Body of pancreas (tissue), 4 donors: ENCODE data around the gene DKK3. TPM values are rescaled to one million over a fixed set of nuclear protein-coding genes. Genes with fewer than 3 reads are reported as not detected.

Source experiments
- ATAC-seq: fragments of 150-250 bp; one replicate; pipeline ENCODE4 v1.9.1; 2016
- DNase-seq, 4 donors: peaks; one replicate each; pipeline ENCODE4 v3.0.0-alpha.2; 2019
- H3K27ac ChIP-seq, 4 donors: fragments of 200-600 bp; sonication (generic); 1 replicate in 3 of 4; 2 replicates in 1 of 4; pipeline versions ENCODE4 v1.5.1 to v1.6.1; 2016 to 2019; ENCODE audit warnings: mild to moderate bottlenecking in 1 of 4, mixed read lengths in 1 of 4, moderate library complexity in 1 of 4
- H3K27me3 ChIP-seq, 2 donors: fragments of 200-600 bp; sonication (generic); one replicate each; pipeline ENCODE4 v1.6.0; 2016; ENCODE audit warnings: mild to moderate bottlenecking in 1 of 2
- H3K36me3 ChIP-seq, 2 donors: fragments of 200-600 bp; sonication (generic); replicated peaks in 1 of 2; 2 replicates each; pipeline ENCODE4 v1.5.1; 2016; ENCODE audit warnings: low read depth in 2 of 2; ENCODE audit not compliant: insufficient read depth in 1 of 2
- H3K4me1 ChIP-seq: fragments of 200-600 bp; sonication (generic); one replicate; pipeline ENCODE4 v1.6.0; 2016
- H3K4me3 ChIP-seq, 2 donors: fragments of 200-600 bp; sonication (generic); 1 replicate in 1 of 2; 2 replicates in 1 of 2; pipeline ENCODE4 v1.5.1; 2016 to 2019
- H3K9me3 ChIP-seq, 3 donors: fragments of 200-600 bp; sonication (generic); 1 replicate in 2 of 3; 2 replicates in 1 of 3; pipeline ENCODE4 v1.5.1; 2016
- POLR2A ChIP-seq, 3 donors: fragments of 450-650 bp; IDR thresholded peaks; one replicate each; pipeline ENCODE4 v1.6.1; 2016; ENCODE audit warnings: antibody characterized with exemption in 3 of 3, mild to moderate bottlenecking in 2 of 3
- WGBS, 2 donors: methylation state at CpG; one replicate each; pipeline ENCODE4 v1.1.5; 2017; 5-methylcytosine and 5-hydroxymethylcytosine counted together
- intact Hi-C: fragments of 100-400 bp; cut with DNase I; formaldehyde crosslinking; loops from one replicate; pipeline ENCODE4 v1.15.1; 2023
- total RNA-seq, 2 donors: library from RNA; depleted of rRNA; stranded (reverse); fragments of >200 nt; gene quantifications; one replicate each; pipeline ENCODE4 v1.1.0, GENCODE V29; 2016
- TF ChIP-seq, protein P1 (sequence below), 7 experiments: fragments of 450-650 bp in 4 of 7; fragments of 200-600 bp in 3 of 7; sonication (generic) in 3 of 7; IDR thresholded peaks; one replicate each; pipeline ENCODE4 v1.5.1; 2016 to 2019; ENCODE audit warnings: antibody characterized with exemption in 7 of 7

The DKK3 gene
- total RNA-seq, 2 donors from 2014 or later = 14.5 to 25.9 TPM

DNA sequence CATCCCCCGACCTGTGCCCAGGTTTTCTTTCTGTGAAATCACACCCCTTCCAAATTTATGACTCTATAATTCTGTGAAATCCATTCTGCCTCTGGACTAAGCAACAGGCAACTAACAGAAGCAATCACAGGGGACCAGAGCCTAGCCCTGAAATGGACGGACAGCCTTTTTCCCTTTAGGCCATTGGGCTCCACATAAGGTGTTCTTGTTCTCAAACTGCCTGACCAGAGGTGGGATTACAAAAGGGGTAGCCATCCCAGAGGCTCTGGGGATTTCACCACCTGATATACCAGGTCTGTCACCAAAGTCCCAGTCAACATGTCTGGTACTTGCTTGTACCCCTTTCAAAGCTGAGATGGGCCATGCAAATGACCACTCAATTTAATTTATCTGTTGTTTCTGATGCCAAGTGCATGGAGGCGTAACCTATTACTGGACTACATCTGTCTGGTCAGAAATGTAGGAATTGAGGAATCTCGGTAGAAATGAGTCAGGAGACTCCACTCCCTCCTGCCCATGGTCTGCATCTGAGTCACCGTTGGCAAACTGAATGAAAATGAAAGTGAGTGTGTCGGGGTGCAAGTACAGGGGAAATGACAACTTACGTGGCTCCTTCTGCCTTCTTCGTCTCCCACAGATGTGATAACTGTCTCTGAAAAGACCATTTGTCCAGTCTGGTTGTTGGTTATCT is 10.2 kb downstream of the DKK3 start:
- no peaks in the 10 kb centered on the region for H3K36me3 ChIP-seq
- peaks cover 5% of the 10 kb centered on the region for H3K4me1 ChIP-seq
- intact Hi-C loops = no loop called here
- WGBS, 2 donors = 61 to 69% methylated on average over 8 of the region's 8 CpGs
- ATAC-seq (no peak), DNase-seq (no peak)
- no peaks in the 10 kb centered on the region for H3K9me3 ChIP-seq
- no peaks in the 10 kb centered on the region for H3K27me3 ChIP-seq
- TF ChIP-seq POLR2A (IDR thresholded peaks at IDR 0.05) = no peak
- TF ChIP-seq, protein P1, sequence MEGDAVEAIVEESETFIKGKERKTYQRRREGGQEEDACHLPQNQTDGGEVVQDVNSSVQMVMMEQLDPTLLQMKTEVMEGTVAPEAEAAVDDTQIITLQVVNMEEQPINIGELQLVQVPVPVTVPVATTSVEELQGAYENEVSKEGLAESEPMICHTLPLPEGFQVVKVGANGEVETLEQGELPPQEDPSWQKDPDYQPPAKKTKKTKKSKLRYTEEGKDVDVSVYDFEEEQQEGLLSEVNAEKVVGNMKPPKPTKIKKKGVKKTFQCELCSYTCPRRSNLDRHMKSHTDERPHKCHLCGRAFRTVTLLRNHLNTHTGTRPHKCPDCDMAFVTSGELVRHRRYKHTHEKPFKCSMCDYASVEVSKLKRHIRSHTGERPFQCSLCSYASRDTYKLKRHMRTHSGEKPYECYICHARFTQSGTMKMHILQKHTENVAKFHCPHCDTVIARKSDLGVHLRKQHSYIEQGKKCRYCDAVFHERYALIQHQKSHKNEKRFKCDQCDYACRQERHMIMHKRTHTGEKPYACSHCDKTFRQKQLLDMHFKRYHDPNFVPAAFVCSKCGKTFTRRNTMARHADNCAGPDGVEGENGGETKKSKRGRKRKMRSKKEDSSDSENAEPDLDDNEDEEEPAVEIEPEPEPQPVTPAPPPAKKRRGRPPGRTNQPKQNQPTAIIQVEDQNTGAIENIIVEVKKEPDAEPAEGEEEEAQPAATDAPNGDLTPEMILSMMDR (IDR thresholded peaks at IDR 0.05) = no peak
- no peak overlapping the region for H3K4me3 ChIP-seq
- no peak overlapping the region for H3K27ac ChIP-seq

DNA sequence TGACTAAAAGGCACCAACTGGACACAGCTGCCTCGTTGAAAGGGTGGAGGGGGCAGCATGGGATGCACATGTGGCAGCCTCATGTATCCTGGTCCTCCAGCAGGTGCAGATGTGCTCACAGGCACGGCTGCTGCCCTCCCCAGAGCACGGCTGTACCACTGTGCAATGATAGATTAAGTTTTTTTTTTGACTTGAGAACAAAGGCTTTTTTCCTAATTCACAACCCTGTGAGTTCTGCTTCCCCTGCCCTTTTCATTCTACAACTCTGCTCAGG is 11.4 kb downstream of the DKK3 start:
- no peaks in the 10 kb centered on the region for H3K27me3 ChIP-seq
- no peaks in the 10 kb centered on the region for H3K9me3 ChIP-seq
- no peaks in the 10 kb centered on the region for H3K36me3 ChIP-seq
- no peak for ATAC-seq
- TF ChIP-seq, protein P1 (IDR thresholded peaks at IDR 0.05) = no peak
- no peak for TF ChIP-seq POLR2A (IDR thresholded peaks at IDR 0.05)
- intact Hi-C loops = no loop called here
- peaks cover 5% of the 10 kb centered on the region for H3K4me1 ChIP-seq
- no peak overlapping the region for H3K27ac ChIP-seq
- no peak for DNase-seq
- no peak overlapping the region for H3K4me3 ChIP-seq
- 53 to 70% methylated on average over 3 of the region's 3 CpGs for WGBS, 2 donors

DNA sequence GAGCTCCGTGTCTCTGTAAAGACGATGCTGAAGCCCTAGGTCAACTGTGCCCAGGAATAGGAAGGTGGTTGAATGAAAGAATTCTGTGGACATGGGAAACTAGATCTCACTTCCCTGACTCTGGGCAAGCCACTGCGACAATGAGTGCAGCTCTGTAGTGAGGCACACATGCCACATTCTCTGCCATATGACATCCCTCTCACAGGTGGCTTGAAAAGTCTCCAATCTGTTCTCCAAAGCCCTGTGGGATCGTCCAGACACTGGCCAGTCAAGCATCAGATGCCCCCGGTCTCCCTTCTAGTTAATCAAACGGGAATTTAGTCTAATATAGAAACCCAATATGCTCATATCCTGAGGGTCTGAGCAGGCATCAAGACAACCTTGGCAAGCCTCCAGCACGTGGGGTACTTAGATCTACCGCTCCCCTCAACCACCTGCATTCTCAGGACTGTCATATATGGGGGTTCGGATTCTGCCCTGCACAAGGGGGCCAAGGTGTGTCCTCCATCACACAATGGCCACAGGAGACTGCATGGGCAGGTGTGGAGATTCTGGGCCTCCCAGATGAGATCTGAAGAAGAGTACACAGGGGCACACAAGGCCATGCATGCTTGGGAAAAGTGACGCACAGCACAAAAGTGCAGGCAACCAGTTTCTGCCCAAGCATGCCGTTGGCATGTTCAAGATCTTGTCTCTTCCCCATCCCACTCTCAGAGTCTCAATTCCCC is 11.9 kb downstream of the DKK3 start:
- DNase-seq (no peak), ATAC-seq (no peak)
- Histone ChIP-seq H3K9me3 (no peaks in the 10 kb centered on the region), H3K27ac (no peak overlapping the region), H3K36me3 (no peaks in the 10 kb centered on the region), H3K4me1 (peaks cover 3% of the 10 kb centered on the region), H3K4me3 (no peak overlapping the region), H3K27me3 (no peaks in the 10 kb centered on the region)
- WGBS, 2 donors = 68 to 70% methylated on average over 10 to 11 of the region's 11 CpGs
- intact Hi-C loops = no loop called here
- TF ChIP-seq, protein P1 (IDR thresholded peaks at IDR 0.05) = no peak
- TF ChIP-seq POLR2A (IDR thresholded peaks at IDR 0.05) = no peak

DNA sequence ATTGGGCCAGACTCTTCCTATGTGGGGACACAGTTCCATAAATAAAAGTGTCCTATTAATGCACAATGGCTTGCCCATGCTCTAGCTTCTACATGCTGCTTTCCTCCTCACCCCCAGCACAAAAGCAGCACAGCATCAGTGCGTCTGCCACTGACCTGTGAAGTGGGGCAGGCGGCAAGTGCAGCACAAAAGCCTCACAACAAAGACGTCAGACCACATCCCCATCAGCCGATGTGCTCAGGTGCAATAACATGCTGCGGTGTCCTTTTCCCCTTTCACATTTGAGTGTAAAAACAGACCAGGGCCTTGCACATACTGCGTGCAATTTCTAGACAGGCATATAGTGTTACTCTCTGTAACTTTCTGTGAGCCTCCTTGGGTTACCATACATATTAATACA is 12.8 kb downstream of the DKK3 start:
- H3K9me3 ChIP-seq = no peaks in the 10 kb centered on the region
- H3K27ac ChIP-seq = no peak overlapping the region
- no peak overlapping the region for H3K4me3 ChIP-seq
- intact Hi-C loops = no loop called here
- DNase-seq (no peak), ATAC-seq (no peak)
- no peaks in the 10 kb centered on the region for H3K36me3 ChIP-seq
- 91 to 98% methylated on average over 6 of the region's 6 CpGs for WGBS, 2 donors
- no peaks in the 10 kb centered on the region for H3K27me3 ChIP-seq
- TF ChIP-seq, protein P1 (IDR thresholded peaks at IDR 0.05) = no peak
- TF ChIP-seq POLR2A (IDR thresholded peaks at IDR 0.05) = no peak
- no peaks in the 10 kb centered on the region for H3K4me1 ChIP-seq

DNA sequence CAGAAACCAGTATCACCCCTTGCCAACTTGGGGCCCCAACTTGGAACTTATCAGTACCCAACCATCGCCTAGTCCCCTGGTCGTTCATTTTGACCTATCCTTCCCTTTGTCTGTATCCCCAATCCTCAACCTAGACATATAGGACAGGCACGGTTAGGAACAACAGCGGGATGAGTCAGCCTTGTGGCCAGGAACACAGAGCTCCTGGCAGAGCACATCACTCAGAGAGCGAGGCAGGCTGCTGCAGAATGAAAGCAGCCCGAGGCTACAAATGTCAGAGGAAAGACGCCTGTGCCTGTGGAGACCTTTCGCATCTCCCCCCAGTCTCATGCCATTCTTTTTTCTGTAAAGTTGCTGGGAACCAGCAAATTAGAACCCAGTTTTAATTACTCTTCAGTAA is 14.6 kb downstream of the DKK3 start:
- H3K27ac ChIP-seq = no peak overlapping the region
- no peak overlapping the region for H3K4me3 ChIP-seq
- 72 to 78% methylated on average over 8 of the region's 8 CpGs for WGBS, 2 donors
- no peak for TF ChIP-seq POLR2A (IDR thresholded peaks at IDR 0.05)
- TF ChIP-seq, protein P1 (IDR thresholded peaks at IDR 0.05) = no peak
- H3K36me3 ChIP-seq = no peaks in the 10 kb centered on the region
- ATAC-seq (no peak), DNase-seq (no peak)
- H3K9me3 ChIP-seq = no peaks in the 10 kb centered on the region
- intact Hi-C loops = no loop called here
- no peaks in the 10 kb centered on the region for H3K4me1 ChIP-seq
- H3K27me3 ChIP-seq = no peaks in the 10 kb centered on the region
